ENCODE results near the gene N4BP2L2. TPM values are rescaled to one million over a fixed set of nuclear protein-coding genes. Genes with fewer than 3 reads are reported as not detected.
A peak's percentile ranks its signal among the peaks of the same experiment; 100 is the strongest.

Gene N4BP2L2
- total RNA-seq, 1 donor from 2014 or later = 105 TPM

- Mint-ChIP-seq H3K27ac (no peak overlapping the region), H3K36me3 (ENCODE audit: low read depth) (no peaks in the 10 kb centered on the region), H3K4me1 (ENCODE audit: low read depth) (peaks cover 7% of the 10 kb centered on the region), H3K9me3 (no peaks in the 10 kb centered on the region), H3K27me3 (ENCODE audit: low read depth) (no peaks in the 10 kb centered on the region), H3K4me3 (ENCODE audit: low read depth) (no peak overlapping the region)
- no peak for DNase-seq (ENCODE audit: low spot score)
- intact Hi-C loops (cut with micrococcal nuclease) = no loop called here
Measured at GRCh38 chr13:32476892-32477291, 61.7 kb downstream of the N4BP2L2 start.

- DNase-seq (ENCODE audit: low spot score) = no peak
- H3K27ac Mint-ChIP-seq = no peak overlapping the region
- no peaks in the 10 kb centered on the region for H3K27me3 Mint-ChIP-seq (ENCODE audit: low read depth)
- H3K36me3 Mint-ChIP-seq (ENCODE audit: low read depth) = no peaks in the 10 kb centered on the region
- intact Hi-C loops (cut with micrococcal nuclease) = no loop called here
- no peaks in the 10 kb centered on the region for H3K9me3 Mint-ChIP-seq
- H3K4me3 Mint-ChIP-seq (ENCODE audit: low read depth) = no peak overlapping the region
- peaks cover 15% of the 10 kb centered on the region for H3K4me1 Mint-ChIP-seq (ENCODE audit: low read depth)
Measured at GRCh38 chr13:32476021-32476731, 62.4 kb downstream of the N4BP2L2 start.

- Mint-ChIP-seq H3K9me3 (no peaks in the 10 kb centered on the region), H3K4me1 (ENCODE audit: low read depth) (peaks cover 16% of the 10 kb centered on the region), H3K27me3 (ENCODE audit: low read depth) (no peaks in the 10 kb centered on the region), H3K27ac (no peak overlapping the region), H3K36me3 (ENCODE audit: low read depth) (no peaks in the 10 kb centered on the region), H3K4me3 (ENCODE audit: low read depth) (no peak overlapping the region)
- no peak for DNase-seq (ENCODE audit: low spot score)
- intact Hi-C loops (cut with micrococcal nuclease) = no loop called here
Measured at GRCh38 chr13:32474999-32475792, 63.4 kb downstream of the N4BP2L2 start.

GRCh38 chr13:32473650-32474049, 64.9 kb downstream of the N4BP2L2 start:
- Mint-ChIP-seq H3K27ac (no peak overlapping the region), H3K4me1 (ENCODE audit: low read depth) (peaks cover 16% of the 10 kb centered on the region), H3K9me3 (no peaks in the 10 kb centered on the region), H3K36me3 (ENCODE audit: low read depth) (no peaks in the 10 kb centered on the region), H3K4me3 (ENCODE audit: low read depth) (no peak overlapping the region), H3K27me3 (ENCODE audit: low read depth) (no peaks in the 10 kb centered on the region)
- intact Hi-C loops (cut with micrococcal nuclease) = loop anchor here (2.0 kb wide), 1 partner anchor 65 kb away; the partner anchor contains the start of gene N4BP2L2
- no peak for DNase-seq (ENCODE audit: low spot score)

GRCh38 chr13:32472194-32472621, 66.4 kb downstream of the N4BP2L2 start:
- no peaks in the 10 kb centered on the region for H3K9me3 Mint-ChIP-seq
- peak overlapping the region; percentile 84 for H3K27ac Mint-ChIP-seq
- no peak overlapping the region for H3K4me3 Mint-ChIP-seq (ENCODE audit: low read depth)
- no peaks in the 10 kb centered on the region for H3K36me3 Mint-ChIP-seq (ENCODE audit: low read depth)
- no peak for DNase-seq (ENCODE audit: low spot score)
- peaks cover 16% of the 10 kb centered on the region for H3K4me1 Mint-ChIP-seq (ENCODE audit: low read depth)
- no peaks in the 10 kb centered on the region for H3K27me3 Mint-ChIP-seq (ENCODE audit: low read depth)
- intact Hi-C loops (cut with micrococcal nuclease) = loop anchor here (1.0 to 2.0 kb wide), 2 partner anchors 48 to 67 kb away; partner anchors contain the start of gene N4BP2L2

GRCh38 chr13:32471187-32471922, 67.2 kb downstream of the N4BP2L2 start:
- peaks cover 16% of the 10 kb centered on the region for H3K4me1 Mint-ChIP-seq (ENCODE audit: low read depth)
- no peaks in the 10 kb centered on the region for H3K9me3 Mint-ChIP-seq
- intact Hi-C loops (cut with micrococcal nuclease) = no loop called here
- H3K36me3 Mint-ChIP-seq (ENCODE audit: low read depth) = no peaks in the 10 kb centered on the region
- DNase-seq (ENCODE audit: low spot score) = no peak
- no peaks in the 10 kb centered on the region for H3K27me3 Mint-ChIP-seq (ENCODE audit: low read depth)
- H3K4me3 Mint-ChIP-seq (ENCODE audit: low read depth) = no peak overlapping the region
- H3K27ac Mint-ChIP-seq = peak overlapping the region; percentile 84

- peaks cover 4% of the 10 kb centered on the region for H3K9me3 Mint-ChIP-seq
- no peak overlapping the region for H3K27ac Mint-ChIP-seq
- peaks cover 3% of the 10 kb centered on the region for H3K36me3 Mint-ChIP-seq (ENCODE audit: low read depth)
- no peaks in the 10 kb centered on the region for H3K27me3 Mint-ChIP-seq (ENCODE audit: low read depth)
- peaks cover 16% of the 10 kb centered on the region for H3K4me1 Mint-ChIP-seq (ENCODE audit: low read depth)
- intact Hi-C loops (cut with micrococcal nuclease) = no loop called here
- DNase-seq (ENCODE audit: low spot score) = no peak
- H3K4me3 Mint-ChIP-seq (ENCODE audit: low read depth) = no peak overlapping the region
Measured at GRCh38 chr13:32468502-32469142, 70.0 kb downstream of the N4BP2L2 start.

- no peaks in the 10 kb centered on the region for H3K27me3 Mint-ChIP-seq (ENCODE audit: low read depth)
- DNase-seq (ENCODE audit: low spot score) = no peak
- H3K27ac Mint-ChIP-seq = no peak overlapping the region
- peaks cover 42% of the 10 kb centered on the region for H3K9me3 Mint-ChIP-seq
- no peak overlapping the region for H3K4me3 Mint-ChIP-seq (ENCODE audit: low read depth)
- intact Hi-C loops (cut with micrococcal nuclease) = no loop called here
- H3K4me1 Mint-ChIP-seq (ENCODE audit: low read depth) = peaks cover 8% of the 10 kb centered on the region
- H3K36me3 Mint-ChIP-seq (ENCODE audit: low read depth) = peaks cover 25% of the 10 kb centered on the region
Measured at GRCh38 chr13:32456591-32456990, 82.0 kb downstream of the N4BP2L2 start.

- peaks cover 30% of the 10 kb centered on the region for H3K36me3 Mint-ChIP-seq (ENCODE audit: low read depth)
- no peak for DNase-seq (ENCODE audit: low spot score)
- peaks cover 8% of the 10 kb centered on the region for H3K4me1 Mint-ChIP-seq (ENCODE audit: low read depth)
- no peak overlapping the region for H3K4me3 Mint-ChIP-seq (ENCODE audit: low read depth)
- H3K27ac Mint-ChIP-seq = no peak overlapping the region
- peaks cover 41% of the 10 kb centered on the region for H3K9me3 Mint-ChIP-seq
- intact Hi-C loops (cut with micrococcal nuclease) = no loop called here
- no peaks in the 10 kb centered on the region for H3K27me3 Mint-ChIP-seq (ENCODE audit: low read depth)
Measured at GRCh38 chr13:32455594-32455903, 83.0 kb downstream of the N4BP2L2 start.

- Mint-ChIP-seq H3K27me3 (ENCODE audit: low read depth) (no peaks in the 10 kb centered on the region), H3K36me3 (ENCODE audit: low read depth) (peaks cover 30% of the 10 kb centered on the region), H3K9me3 (peaks cover 36% of the 10 kb centered on the region), H3K27ac (no peak overlapping the region), H3K4me3 (ENCODE audit: low read depth) (no peak overlapping the region), H3K4me1 (ENCODE audit: low read depth) (peaks cover 8% of the 10 kb centered on the region)
- DNase-seq (ENCODE audit: low spot score) = no peak
- intact Hi-C loops (cut with micrococcal nuclease) = no loop called here
Measured at GRCh38 chr13:32454886-32455593, 83.6 kb downstream of the N4BP2L2 start.

GRCh38 chr13:32453981-32454380, 84.6 kb downstream of the N4BP2L2 start:
- Mint-ChIP-seq H3K27me3 (ENCODE audit: low read depth) (no peaks in the 10 kb centered on the region), H3K4me3 (ENCODE audit: low read depth) (no peak overlapping the region), H3K27ac (no peak overlapping the region), H3K9me3 (peaks cover 25% of the 10 kb centered on the region), H3K36me3 (ENCODE audit: low read depth) (peaks cover 29% of the 10 kb centered on the region), H3K4me1 (ENCODE audit: low read depth) (peaks cover 8% of the 10 kb centered on the region)
- DNase-seq (ENCODE audit: low spot score) = no peak
- intact Hi-C loops (cut with micrococcal nuclease) = no loop called here

- peaks cover 13% of the 10 kb centered on the region for H3K4me1 Mint-ChIP-seq (ENCODE audit: low read depth)
- H3K27ac Mint-ChIP-seq = no peak overlapping the region
- H3K4me3 Mint-ChIP-seq (ENCODE audit: low read depth) = no peak overlapping the region
- intact Hi-C loops (cut with micrococcal nuclease) = no loop called here
- peaks cover 5% of the 10 kb centered on the region for H3K36me3 Mint-ChIP-seq (ENCODE audit: low read depth)
- no peak for DNase-seq (ENCODE audit: low spot score)
- H3K27me3 Mint-ChIP-seq (ENCODE audit: low read depth) = no peaks in the 10 kb centered on the region
- H3K9me3 Mint-ChIP-seq = no peaks in the 10 kb centered on the region
Measured at GRCh38 chr13:32448972-32449371, 89.6 kb downstream of the N4BP2L2 start.

Measured in activated T-helper 2 cell treated with anti-CD3 and anti-CD28 coated beads, Interferon-gamma antibody, Interleukin-2, Interleukin-4, amounts not matched to agents 10 μg/mL and 5 μg/mL and 100 μg/mL, durations not matched to agents 14 hours and 24 hours and 36 hours (primary cell).